ENCODE results near the gene TADA2B. TPM values are rescaled to one million over a fixed set of nuclear protein-coding genes. Genes with fewer than 3 reads are reported as not detected.

Gene TADA2B
- total RNA-seq, 1 donor from 2014 or later = 23.9 TPM

GRCh38 chr4:7017446-7018048 is 25.6 kb upstream of the TADA2B start:
- no peak for DNase-seq (ENCODE audit: low spot score)

GRCh38 chr4:7018281-7018680 is 24.9 kb upstream of the TADA2B start:
- DNase-seq (ENCODE audit: low spot score) = no peak

- DNase-seq (ENCODE audit: low spot score) = no peak
These were observed 23.8 kb upstream of the TADA2B start for GRCh38 chr4:7019367-7019766.

- no peak for DNase-seq (ENCODE audit: low spot score)
These were observed 22.9 kb upstream of the TADA2B start for GRCh38 chr4:7020290-7020689.

- DNase-seq (ENCODE audit: low spot score) = no peak
These were observed 22.3 kb upstream of the TADA2B start for GRCh38 chr4:7020856-7021255.

GRCh38 chr4:7021355-7021754 is 21.8 kb upstream of the TADA2B start:
- DNase-seq (ENCODE audit: low spot score) = no peak

GRCh38 chr4:7021930-7022664 is 21.1 kb upstream of the TADA2B start:
- no peak for DNase-seq (ENCODE audit: low spot score)

- no peak for DNase-seq (ENCODE audit: low spot score)
These were observed 19.7 kb upstream of the TADA2B start for GRCh38 chr4:7023486-7023885.

GRCh38 chr4:7023901-7024300 is 19.3 kb upstream of the TADA2B start:
- no peak for DNase-seq (ENCODE audit: low spot score)

GRCh38 chr4:7024336-7024890 is 18.8 kb upstream of the TADA2B start:
- DNase-seq (ENCODE audit: low spot score) = no peak

GRCh38 chr4:7025040-7025602 is 18.1 kb upstream of the TADA2B start:
- DNase-seq (ENCODE audit: low spot score) = no peak

GRCh38 chr4:7026107-7026506 is 17.1 kb upstream of the TADA2B start:
- DNase-seq (ENCODE audit: low spot score) = no peak

GRCh38 chr4:7027284-7027683 is 15.9 kb upstream of the TADA2B start:
- DNase-seq (ENCODE audit: low spot score) = no peak

- no peak for DNase-seq (ENCODE audit: low spot score)
These were observed 15.3 kb upstream of the TADA2B start for GRCh38 chr4:7027913-7028312.

- no peak for DNase-seq (ENCODE audit: low spot score)
These were observed 14.0 kb upstream of the TADA2B start for GRCh38 chr4:7029212-7029611.

- no peak for DNase-seq (ENCODE audit: low spot score)
These were observed 13.3 kb upstream of the TADA2B start for GRCh38 chr4:7029921-7030320.

GRCh38 chr4:7030856-7031255 is 12.3 kb upstream of the TADA2B start:
- no peak for DNase-seq (ENCODE audit: low spot score)

GRCh38 chr4:7031558-7032449 is 11.4 kb upstream of the TADA2B start:
- DNase-seq (ENCODE audit: low spot score) = no peak

- DNase-seq (ENCODE audit: low spot score) = no peak
These were observed 10.6 kb upstream of the TADA2B start for GRCh38 chr4:7032596-7032995.

GRCh38 chr4:7034262-7035081 is 8.7 kb upstream of the TADA2B start:
- DNase-seq (ENCODE audit: low spot score) = no peak

GRCh38 chr4:7037425-7037824 is 5.7 kb upstream of the TADA2B start:
- DNase-seq (ENCODE audit: low spot score) = no peak
